K562 (cell line): ENCODE data around the gene MDK. TPM values are rescaled to one million over a fixed set of nuclear protein-coding genes. Genes with fewer than 3 reads are reported as not detected.

Source experiments
- BRD4 ChIP-seq: fragments of 200-600 bp; sonication (generic); IDR thresholded peaks from 2 replicates; pipeline ENCODE4 v1.6.1; 2017; ENCODE audit warnings: inconsistent platforms
- DPF2 ChIP-seq: fragments of 450-650 bp; IDR thresholded peaks from 2 replicates; pipeline ENCODE4 v1.6.1; 2016
- FIP1L1 ChIP-seq: fragments of 200-400 bp; formaldehyde crosslinking; IDR thresholded peaks from 2 replicates; pipeline ENCODE4 v1.6.1; 2018; ENCODE audit warnings: mild to moderate bottlenecking, low read depth, low read length; ENCODE audit not compliant: poor library complexity, severe bottlenecking
- FOXJ2 ChIP-seq: fragments of 200-800 bp; sonication (Bioruptor generic); IDR thresholded peaks from 2 replicates; pipeline ENCODE4 v1.6.1; 2016; ENCODE audit warnings: missing genetic modification characterization, missing compliant biosample characterization
- HMBOX1 ChIP-seq: sonication (generic); IDR thresholded peaks from 2 replicates; pipeline ENCODE4 v1.6.1; 2016
- MECOM ChIP-seq: fragments of 250-450 bp; sonication (Bioruptor Pico); IDR thresholded peaks from 2 replicates; pipeline ENCODE4 v1.8.0; 2022; ENCODE audit warnings: inconsistent platforms
- NFIC ChIP-seq: fragments of 450-650 bp; IDR thresholded peaks from 2 replicates; pipeline ENCODE4 v1.6.1; 2017; ENCODE audit warnings: mild to moderate bottlenecking, inconsistent platforms
- PCBP2 ChIP-seq: fragments of 200-400 bp; formaldehyde crosslinking; IDR thresholded peaks from 2 replicates; pipeline ENCODE4 v1.6.1; 2018; ENCODE audit warnings: low read length, low read depth, mild to moderate bottlenecking, moderate library complexity; ENCODE audit not compliant: poor library complexity, severe bottlenecking
- RREB1 ChIP-seq: fragments of 250-450 bp; sonication (Bioruptor Pico); IDR thresholded peaks from 2 replicates; pipeline ENCODE4 v1.4.0; 2020
- SAFB ChIP-seq: fragments of 200-400 bp; formaldehyde crosslinking; IDR thresholded peaks from 2 replicates; pipeline ENCODE4 v1.6.1; 2017; ENCODE audit warnings: low read depth, low read length, borderline replicate concordance
- SMARCA4 ChIP-seq: fragments of 450-650 bp; IDR thresholded peaks from 2 replicates; pipeline ENCODE4 v1.6.1; 2016
- TSHZ1 ChIP-seq: fragments of 250-450 bp; sonication (Bioruptor Pico); IDR thresholded peaks from 2 replicates; pipeline ENCODE4 v1.4.0; 2020; ENCODE audit warnings: mild to moderate bottlenecking, moderate library complexity
- ZBTB5 ChIP-seq: fragments of 450-650 bp; IDR thresholded peaks from 2 replicates; pipeline ENCODE4 v1.6.1; 2017; ENCODE audit warnings: antibody characterized with exemption
- ZKSCAN3 ChIP-seq: fragments of 250-450 bp; sonication (Bioruptor Pico); IDR thresholded peaks from 2 replicates; pipeline ENCODE4 v1.4.0; 2020
- ZNF174 ChIP-seq: fragments of 250-450 bp; sonication (Bioruptor Pico); IDR thresholded peaks from 2 replicates; pipeline ENCODE4 v1.4.0; 2020; ENCODE audit warnings: mild to moderate bottlenecking
- ZNF354B ChIP-seq: fragments of 250-450 bp; sonication (Bioruptor Pico); IDR thresholded peaks from 2 replicates; pipeline ENCODE4 v1.4.0; 2020
- ZNF76 ChIP-seq: fragments of 250-450 bp; sonication (Bioruptor Pico); IDR thresholded peaks from 2 replicates; pipeline ENCODE4 v1.4.0; 2020; ENCODE audit warnings: mild to moderate bottlenecking, moderate library complexity, borderline replicate concordance
- polyA plus RNA-seq, 8 experiments: library from polyadenylated mRNA; depleted of rRNA in 4 of 8; stranded (reverse) in 5 of 8; unstranded in 3 of 8; fragments of >200 nt; fragmentation: Nextera tagmentation in 2 of 8; fragmentation: Illumina TruSeq in 1 of 8; extraction: Ambion mirVana in 2 of 8; extraction: Trizol in 1 of 8; gene quantifications; 2 replicates each; pipeline versions ENCODE4 v1.2.1 to v1.2.3, GENCODE V29; 2011 to 2014; ENCODE audit warnings: inconsistent platforms in 1 of 8, missing spikeins in 1 of 8
- total RNA-seq, 7 experiments: library from RNA; depleted of rRNA in 6 of 7; stranded (reverse); fragments of >200 nt in 6 of 7; fragmentation: Illumina TruSeq in 2 of 7; extraction: Trizol in 2 of 7; gene quantifications; 2 replicates each; pipeline versions ENCODE4 v1.2.1 to v1.2.3, GENCODE V29; 2011 to 2021; ENCODE audit warnings: low replicate concordance in 1 of 7

Gene MDK
- total and polyA plus RNA-seq, 9 of the 15 experiments (the other 6 are each of a cell fraction or from before 2014, with no cell fraction given): 20.7 to 700 (median 350) TPM

GRCh38 chr11:46352063-46352841 lies 29.2 kb upstream of the MDK start (continued):
- TF ChIP-seq ZBTB5 (no peak), FOXJ2 (tag) (no peak), DPF2 (no peak), FIP1L1 (peak; percentile 38), HMBOX1 (no peak), ZNF354B (no peak), TSHZ1 (CRISPR knock-in tag) (no peak), MECOM (CRISPR knock-in tag) (no peak), ZNF76 (CRISPR knock-in tag) (no peak), ZKSCAN3 (CRISPR knock-in tag) (no peak), PCBP2 (no peak), RREB1 (CRISPR knock-in tag) (no peak), NFIC (no peak), ZNF174 (CRISPR knock-in tag) (no peak), BRD4 (no peak), SAFB (peak; percentile 73; the same call in 1 of the 2 replicates), SMARCA4 (no peak)
